ENCODE data around the gene RBM27.

DNA sequence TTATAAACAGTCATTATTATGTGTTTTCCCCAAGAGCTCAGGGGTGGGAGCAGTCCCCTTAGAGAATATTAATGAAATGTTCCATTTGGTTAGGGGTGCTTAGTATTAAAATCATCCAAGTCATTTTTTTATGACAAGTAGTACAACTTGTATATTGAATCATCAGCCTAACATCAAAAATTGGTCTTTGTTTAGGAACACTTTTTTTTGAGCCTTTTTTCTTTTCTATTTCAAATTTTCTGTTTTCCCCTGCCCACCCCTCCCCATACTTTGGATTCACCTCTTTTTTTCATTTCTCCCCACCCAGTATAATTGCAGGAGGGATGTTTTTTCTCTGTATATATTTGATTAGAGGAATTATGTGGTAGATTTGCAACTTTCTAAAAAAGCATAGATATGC is 25.8 kb downstream of the RBM27 start:
- TF ChIP-seq, protein P1, sequence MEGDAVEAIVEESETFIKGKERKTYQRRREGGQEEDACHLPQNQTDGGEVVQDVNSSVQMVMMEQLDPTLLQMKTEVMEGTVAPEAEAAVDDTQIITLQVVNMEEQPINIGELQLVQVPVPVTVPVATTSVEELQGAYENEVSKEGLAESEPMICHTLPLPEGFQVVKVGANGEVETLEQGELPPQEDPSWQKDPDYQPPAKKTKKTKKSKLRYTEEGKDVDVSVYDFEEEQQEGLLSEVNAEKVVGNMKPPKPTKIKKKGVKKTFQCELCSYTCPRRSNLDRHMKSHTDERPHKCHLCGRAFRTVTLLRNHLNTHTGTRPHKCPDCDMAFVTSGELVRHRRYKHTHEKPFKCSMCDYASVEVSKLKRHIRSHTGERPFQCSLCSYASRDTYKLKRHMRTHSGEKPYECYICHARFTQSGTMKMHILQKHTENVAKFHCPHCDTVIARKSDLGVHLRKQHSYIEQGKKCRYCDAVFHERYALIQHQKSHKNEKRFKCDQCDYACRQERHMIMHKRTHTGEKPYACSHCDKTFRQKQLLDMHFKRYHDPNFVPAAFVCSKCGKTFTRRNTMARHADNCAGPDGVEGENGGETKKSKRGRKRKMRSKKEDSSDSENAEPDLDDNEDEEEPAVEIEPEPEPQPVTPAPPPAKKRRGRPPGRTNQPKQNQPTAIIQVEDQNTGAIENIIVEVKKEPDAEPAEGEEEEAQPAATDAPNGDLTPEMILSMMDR (IDR thresholded peaks at IDR 0.05 in 4 of 5, conservative IDR thresholded peaks at IDR 0.05 in 1 of 5), result no peak
- TF ChIP-seq POLR2A (IDR thresholded peaks at IDR 0.05), result no peak

Data from gastrocnemius medialis (tissue), 4 donors.